ENCODE data around the gene IGSF10. TPM values are rescaled to one million over a fixed set of nuclear protein-coding genes. Genes with fewer than 3 reads are reported as not detected.
A peak's percentile ranks its signal among the peaks of the same experiment; 100 is the strongest.

Gene IGSF10
- total and polyA plus RNA-seq, 10 of the 15 experiments (the other 5 are each of a cell fraction or from before 2014, with no cell fraction given) = under 0.01 to 0.18 (median 0.03) TPM; not detected in 2

DNA sequence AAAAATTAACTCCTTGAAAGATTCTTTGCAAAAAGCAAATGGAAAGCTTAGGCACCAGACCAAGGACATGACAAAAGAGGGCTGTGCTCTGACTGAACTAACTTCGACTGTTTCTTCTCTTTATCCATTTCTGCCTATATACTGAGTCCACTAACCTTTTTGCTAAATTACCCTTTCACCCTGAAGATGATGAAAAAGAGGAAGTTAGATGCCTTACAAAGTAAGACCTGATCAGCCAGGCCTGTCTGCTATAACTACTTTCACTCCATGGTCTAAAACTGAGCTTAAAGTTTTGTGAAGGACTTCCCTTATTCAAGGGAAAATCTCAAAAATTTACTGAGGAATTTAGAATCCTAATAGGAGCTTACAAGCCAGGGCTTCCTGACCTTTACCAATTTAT lies 6.2 kb upstream of the IGSF10 start:
- ATAC-seq (peak; percentile 69), FAIRE-seq (no peak), DNase-seq (ENCODE audit: low read depth, low spot score) (no peak)
- no TSS peak for BruUV-seq (replicated peaks)
- in situ Hi-C loops (cut with MboI) = no loop called here
- intact Hi-C loops (cut with micrococcal nuclease; ENCODE audit: unreplicated experiment) = loop anchor here (10.0 kb wide), 1 partner anchor 188 kb away; no protein-coding TSS in a partner anchor
- TF ChIP-seq POU2F2 (IDR thresholded peaks at IDR 0.05; ENCODE audit: borderline replicate concordance, low read depth, low read length) = no peak
- ChIA-PET POLR2A (no interaction called here), RAD21 (ENCODE audit: unreplicated experiment) (interaction anchor here (1.1 to 2.1 kb wide), 6 partner anchors 11 to 452 kb away, joined by 3 to 11 read pairs (median 4); no protein-coding TSS in a partner anchor), SMC1A (ENCODE audit: uncharacterized antibody, unreplicated experiment) (interaction anchor here (0.8 to 2.3 kb wide), 11 partner anchors 9 to 478 kb away, joined by 3 to 8 read pairs (median 4); no protein-coding TSS in a partner anchor), CTCF (interaction anchor here (0.6 to 3.6 kb wide), 22 partner anchors 10 to 1057 kb away, joined by 3 to 55 read pairs (median 5); no protein-coding TSS in a partner anchor)
- 0% methylated on average over 1 of the region's 1 CpG for WGBS (ENCODE audit: insufficient coverage, insufficient replicate concordance, low lambda C conversion rate, missing lambda C conversion rate)
- no peaks in the 10 kb centered on the region for H3K36me3 ChIP-seq (ENCODE audit: control insufficient read depth in 2 of 2, insufficient read depth in 2 of 2, low read length in 1 of 2)
- no peaks in the 10 kb centered on the region for H4K20me1 ChIP-seq (ENCODE audit: control insufficient read depth, insufficient read depth)
- H3K9me3 ChIP-seq (replicated peaks; ENCODE audit: control insufficient read depth, insufficient read depth, low read length) = no peaks in the 10 kb centered on the region
- H3K4me1 ChIP-seq (ENCODE audit: control insufficient read depth, insufficient read depth, low read length) = no peaks in the 10 kb centered on the region
- no peak overlapping the region for H3K4me2 ChIP-seq (ENCODE audit: control insufficient read depth, insufficient read depth)
- H3K79me2 ChIP-seq (ENCODE audit: control insufficient read depth, insufficient read depth, low read length) = no peaks in the 10 kb centered on the region
- no peak overlapping the region for H3K4me3 ChIP-seq
- no peak overlapping the region for H3K27ac ChIP-seq (ENCODE audit: control insufficient read depth, insufficient read depth)
- no peak overlapping the region for H3K9ac ChIP-seq (ENCODE audit: control insufficient read depth, insufficient read depth, low read length)
- peaks cover 0 to under 1% of the 10 kb centered on the region in 2 experiments; a peak in 1 of 4 replicates for H3K27me3 ChIP-seq (replicated peaks in 1 of 2; ENCODE audit: control insufficient read depth in 2 of 2, insufficient read depth in 2 of 2, low read length in 1 of 2)
- H2AFZ ChIP-seq (ENCODE audit: control insufficient read depth, low read depth, low read length) = no peak overlapping the region

DNA sequence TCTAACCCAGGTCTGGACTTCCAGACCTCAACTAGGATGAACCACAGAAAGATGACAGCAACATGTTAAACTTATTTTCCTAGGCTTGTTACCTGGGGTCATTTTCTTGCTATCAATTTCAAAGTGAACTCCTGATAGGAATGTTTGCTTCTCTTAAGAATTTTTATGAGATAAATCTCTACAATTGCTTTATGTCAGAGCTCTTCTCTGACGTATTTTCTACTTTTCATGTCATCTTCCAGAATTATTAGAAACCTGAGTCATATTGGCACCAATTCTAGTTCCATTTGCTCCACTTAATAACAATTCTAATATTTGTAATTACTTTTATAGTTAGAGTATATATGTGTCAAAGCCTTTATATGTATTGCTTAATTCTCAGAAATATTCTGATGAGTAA lies 2.1 kb upstream of the IGSF10 start:
- no peak for TF ChIP-seq NFXL1 (IDR thresholded peaks at IDR 0.05; ENCODE audit: borderline replicate concordance)
- TF ChIP-seq, protein P1, sequence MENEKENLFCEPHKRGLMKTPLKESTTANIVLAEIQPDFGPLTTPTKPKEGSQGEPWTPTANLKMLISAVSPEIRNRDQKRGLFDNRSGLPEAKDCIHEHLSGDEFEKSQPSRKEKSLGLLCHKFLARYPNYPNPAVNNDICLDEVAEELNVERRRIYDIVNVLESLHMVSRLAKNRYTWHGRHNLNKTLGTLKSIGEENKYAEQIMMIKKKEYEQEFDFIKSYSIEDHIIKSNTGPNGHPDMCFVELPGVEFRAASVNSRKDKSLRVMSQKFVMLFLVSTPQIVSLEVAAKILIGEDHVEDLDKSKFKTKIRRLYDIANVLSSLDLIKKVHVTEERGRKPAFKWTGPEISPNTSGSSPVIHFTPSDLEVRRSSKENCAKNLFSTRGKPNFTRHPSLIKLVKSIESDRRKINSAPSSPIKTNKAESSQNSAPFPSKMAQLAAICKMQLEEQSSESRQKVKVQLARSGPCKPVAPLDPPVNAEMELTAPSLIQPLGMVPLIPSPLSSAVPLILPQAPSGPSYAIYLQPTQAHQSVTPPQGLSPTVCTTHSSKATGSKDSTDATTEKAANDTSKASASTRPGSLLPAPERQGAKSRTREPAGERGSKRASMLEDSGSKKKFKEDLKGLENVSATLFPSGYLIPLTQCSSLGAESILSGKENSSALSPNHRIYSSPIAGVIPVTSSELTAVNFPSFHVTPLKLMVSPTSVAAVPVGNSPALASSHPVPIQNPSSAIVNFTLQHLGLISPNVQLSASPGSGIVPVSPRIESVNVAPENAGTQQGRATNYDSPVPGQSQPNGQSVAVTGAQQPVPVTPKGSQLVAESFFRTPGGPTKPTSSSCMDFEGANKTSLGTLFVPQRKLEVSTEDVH (IDR thresholded peaks at IDR 0.05; ENCODE audit: low read depth, partially characterized antibody) = no peak
- TF ChIP-seq NRF1 (conservative IDR thresholded peaks at IDR 0.05; ENCODE audit: low read depth, low read length) = no peak
- Histone ChIP-seq H3K36me3 (ENCODE audit: control insufficient read depth in 2 of 2, insufficient read depth in 2 of 2, low read length in 1 of 2) (no peaks in the 10 kb centered on the region), H3K27ac (ENCODE audit: control insufficient read depth, insufficient read depth) (no peak overlapping the region), H3K4me2 (ENCODE audit: control insufficient read depth, insufficient read depth) (no peak overlapping the region), H2AFZ (ENCODE audit: control insufficient read depth, low read depth, low read length) (no peak overlapping the region), H3K9me3 (replicated peaks; ENCODE audit: control insufficient read depth, insufficient read depth, low read length) (no peaks in the 10 kb centered on the region), H3K4me3 (no peak overlapping the region), H3K27me3 (replicated peaks in 1 of 2; ENCODE audit: control insufficient read depth in 2 of 2, insufficient read depth in 2 of 2, low read length in 1 of 2) (peaks cover 3% of the 10 kb centered on the region in 2 experiments), H3K79me2 (ENCODE audit: control insufficient read depth, insufficient read depth, low read length) (no peaks in the 10 kb centered on the region), H4K20me1 (ENCODE audit: control insufficient read depth, insufficient read depth) (no peaks in the 10 kb centered on the region), H3K4me1 (ENCODE audit: control insufficient read depth, insufficient read depth, low read length) (no peaks in the 10 kb centered on the region), H3K9ac (ENCODE audit: control insufficient read depth, insufficient read depth, low read length) (no peak overlapping the region)
- no peak for ATAC-seq
- no peak for FAIRE-seq
- ChIA-PET POLR2A (no interaction called here), RAD21 (ENCODE audit: unreplicated experiment) (no interaction called here), SMC1A (ENCODE audit: uncharacterized antibody, unreplicated experiment) (no interaction called here), CTCF (no interaction called here)
- no peak for DNase-seq (ENCODE audit: low read depth, low spot score)
- BruUV-seq (replicated peaks) = no TSS peak
- intact Hi-C loops (cut with micrococcal nuclease; ENCODE audit: unreplicated experiment) = loop anchor here (10.0 kb wide), 1 partner anchor 192 kb away; no protein-coding TSS in a partner anchor
- in situ Hi-C loops (cut with MboI) = no loop called here
- 0% methylated on average over 1 of the region's 1 CpG for WGBS (ENCODE audit: insufficient coverage, insufficient replicate concordance, low lambda C conversion rate, missing lambda C conversion rate)
